HepG2 (cell line): ENCODE results near the gene AUNIP. TPM values are rescaled to one million over a fixed set of nuclear protein-coding genes. Genes with fewer than 3 reads are reported as not detected.

ENCODE experiments used
- BHLHE40 ChIP-seq: IDR thresholded peaks from 2 replicates; pipeline ENCODE4 v1.6.1; 2011; ENCODE audit warnings: low read length, improper control_type of control experiment
- CHD4 ChIP-seq: fragments of 200-600 bp; sonication (generic); IDR thresholded peaks from 2 replicates; pipeline ENCODE4 v1.7.0; 2017; ENCODE audit warnings: mild to moderate bottlenecking, low read length, borderline replicate concordance
- GABPA ChIP-seq, 2 experiments: IDR thresholded peaks; 2 replicates each; pipeline ENCODE4 v1.6.1; 2011 to 2016; ENCODE audit warnings: low read depth in 2 of 2, low read length in 1 of 2, missing biosample characterization in 1 of 2, missing genetic modification characterization in 1 of 2
- HDAC6 ChIP-seq: fragments of 200-600 bp; sonication (generic); IDR thresholded peaks from 2 replicates; pipeline ENCODE4 v1.7.0; 2017; ENCODE audit warnings: mild to moderate bottlenecking, antibody characterized with exemption, low read length, low read depth
- HIVEP1 ChIP-seq: sonication (generic); formaldehyde crosslinking; IDR thresholded peaks from 2 replicates; pipeline ENCODE4 v1.4.0; 2020; ENCODE audit warnings: mild to moderate bottlenecking, missing genetic modification reagents
- KLF12 ChIP-seq: sonication (generic); formaldehyde crosslinking; IDR thresholded peaks from 2 replicates; pipeline ENCODE4 v1.4.0; 2020; ENCODE audit warnings: missing genetic modification reagents, borderline replicate concordance
- KLF15 ChIP-seq: sonication (generic); formaldehyde crosslinking; IDR thresholded peaks from 2 replicates; pipeline ENCODE4 v1.8.1; 2023; ENCODE audit warnings: borderline replicate concordance, mild to moderate bottlenecking, inconsistent platforms, missing genetic modification reagents, mixed read lengths
- MXI1 ChIP-seq: IDR thresholded peaks from 3 replicates; pipeline ENCODE4 v1.6.1; 2012; ENCODE audit warnings: low read depth, low read length, inconsistent platforms, borderline replicate concordance
- REXO4 ChIP-seq: sonication (generic); formaldehyde crosslinking; IDR thresholded peaks from 2 replicates; pipeline ENCODE4 v1.8.0; 2022; ENCODE audit warnings: missing genetic modification reagents, mild to moderate bottlenecking, borderline replicate concordance
- SIN3B ChIP-seq: fragments of 150-350 bp; IDR thresholded peaks from 2 replicates; pipeline ENCODE4 v1.6.1; 2014; ENCODE audit warnings: low read length
- ZBTB7A ChIP-seq: sonication (generic); formaldehyde crosslinking; IDR thresholded peaks from 2 replicates; pipeline ENCODE4 v1.8.0; 2022; ENCODE audit warnings: mild to moderate bottlenecking, missing genetic modification reagents
- ZFX ChIP-seq: sonication (generic); formaldehyde crosslinking; IDR thresholded peaks from 2 replicates; pipeline ENCODE4 v1.4.0; 2020; ENCODE audit warnings: mild to moderate bottlenecking, low read depth, missing genetic modification reagents, moderate library complexity
- ZNF761 ChIP-seq: sonication (generic); formaldehyde crosslinking; conservative IDR thresholded peaks from 2 replicates; pipeline ENCODE4 v1.4.0; 2020; ENCODE audit warnings: mild to moderate bottlenecking, missing genetic modification reagents
- polyA plus RNA-seq, 8 experiments: library from polyadenylated mRNA; depleted of rRNA in 3 of 8; stranded (reverse) in 7 of 8; unstranded in 1 of 8; fragments of >200 nt; fragmentation: Illumina TruSeq in 4 of 8; extraction: Trizol in 4 of 8; gene quantifications; 2 replicates each; pipeline versions ENCODE4 v1.2.1 to v1.2.3, GENCODE V29; 2011 to 2016; ENCODE audit warnings: low read depth in 4 of 8, missing spikeins in 1 of 8, mixed read lengths in 1 of 8; ENCODE audit not compliant: insufficient read depth in 1 of 8
- total RNA-seq, 5 experiments: library from RNA; depleted of rRNA; stranded (reverse); fragments of >200 nt; fragmentation: Illumina TruSeq; extraction: Trizol; gene quantifications; 2 replicates each; pipeline ENCODE4 v1.2.3, GENCODE V29; 2016; ENCODE audit warnings: low read depth in 1 of 5
- TF ChIP-seq, protein P1 (sequence below): sonication (generic); formaldehyde crosslinking; IDR thresholded peaks from 2 replicates; pipeline ENCODE4 v1.5.1; 2020; ENCODE audit warnings: mild to moderate bottlenecking, missing genetic modification reagents, moderate library complexity
- TF ChIP-seq, protein P2 (sequence below): sonication (generic); formaldehyde crosslinking; conservative IDR thresholded peaks from 2 replicates; pipeline ENCODE4 v1.4.0; 2020; ENCODE audit warnings: missing genetic modification reagents
- TF ChIP-seq, protein P3 (sequence below): sonication (generic); formaldehyde crosslinking; IDR thresholded peaks from 2 replicates; pipeline ENCODE4 v1.9.0; 2021; ENCODE audit warnings: missing genetic modification reagents, borderline replicate concordance
- TF ChIP-seq, protein P4 (sequence below): sonication (generic); formaldehyde crosslinking; IDR thresholded peaks from 2 replicates; pipeline ENCODE4 v1.4.0; 2020; ENCODE audit warnings: missing genetic modification reagents
- TF ChIP-seq, protein P5 (sequence below): sonication (generic); formaldehyde crosslinking; IDR thresholded peaks from 2 replicates; pipeline ENCODE4 v1.4.0; 2020; ENCODE audit warnings: missing genetic modification reagents

Gene AUNIP
- total and polyA plus RNA-seq, 2 of the 13 experiments (the other 11 are each of a cell fraction or from before 2014, with no cell fraction given): 3.8 to 12.3 TPM

DNA sequence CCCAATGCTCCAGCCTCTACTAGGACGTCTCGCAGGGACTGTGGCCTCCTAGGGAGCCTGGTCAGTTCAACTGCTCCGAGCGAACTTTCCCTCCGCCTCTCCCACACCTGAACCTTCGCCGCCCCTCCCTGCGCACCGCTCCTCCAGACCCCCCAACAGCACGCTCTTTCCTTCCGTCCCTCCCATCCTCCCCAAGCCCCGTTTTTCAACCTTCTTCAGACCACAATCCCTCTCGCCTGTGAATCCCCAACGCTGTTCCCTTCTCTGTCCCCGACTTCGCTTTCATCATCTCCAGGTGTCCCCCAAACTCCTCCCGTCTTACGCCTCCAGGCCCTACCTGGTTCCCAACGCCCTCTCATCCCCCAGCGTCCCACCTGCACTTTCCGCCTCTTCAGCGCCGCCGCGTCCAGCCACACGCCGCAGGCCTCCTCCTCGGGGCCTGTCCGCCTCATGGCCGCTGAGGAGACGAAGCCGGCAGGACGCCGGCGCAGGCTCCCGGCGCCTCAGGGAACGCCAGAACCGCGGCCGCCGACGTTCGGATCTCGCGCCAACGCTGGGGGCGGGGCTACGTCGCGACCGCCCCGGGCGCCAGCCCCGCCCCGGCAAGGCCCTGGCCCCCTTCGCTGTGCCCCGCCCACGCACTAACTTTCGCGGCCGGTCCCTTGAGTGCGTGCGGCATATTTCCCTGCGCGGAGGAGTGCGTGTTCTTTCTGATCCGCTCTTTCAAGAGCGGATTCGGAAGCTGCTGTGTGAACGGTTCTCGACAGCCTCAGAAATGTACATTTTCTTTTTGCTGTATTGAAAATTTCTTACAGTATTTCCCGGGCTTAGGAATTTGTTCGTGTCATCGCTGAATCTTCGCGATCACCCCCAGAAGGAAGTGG lies at the start of gene AUNIP (continued):
- TF ChIP-seq ZFX (CRISPR knock-in tag) (peak; percentile 95), HDAC6 (no peak), KLF15 (CRISPR knock-in tag) (0 out of 2 replicates have a peak, but pooled peaks have one; percentile 62), ZBTB7A (CRISPR knock-in tag) (no peak), SIN3B (peak; percentile 95), KLF12 (CRISPR knock-in tag) (peak; percentile 56; the same call in 1 of the 2 replicates), BHLHE40 (peak; percentile 22; the same call in 1 of the 2 replicates), CHD4 (no peak), ZNF761 (no peak; the same call in 1 of the 2 replicates), HIVEP1 (CRISPR knock-in tag) (peak; percentile 68), MXI1 (peak; percentile 99), GABPA (IDR thresholded peaks at IDR 0.05; ENCODE audit: low read depth, low read length) (no peak), GABPA (CRISPR knock-in tag; IDR thresholded peaks at IDR 0.05; ENCODE audit: low read depth) (no peak), REXO4 (CRISPR knock-in tag) (no peak)
- TF ChIP-seq, protein P1, sequence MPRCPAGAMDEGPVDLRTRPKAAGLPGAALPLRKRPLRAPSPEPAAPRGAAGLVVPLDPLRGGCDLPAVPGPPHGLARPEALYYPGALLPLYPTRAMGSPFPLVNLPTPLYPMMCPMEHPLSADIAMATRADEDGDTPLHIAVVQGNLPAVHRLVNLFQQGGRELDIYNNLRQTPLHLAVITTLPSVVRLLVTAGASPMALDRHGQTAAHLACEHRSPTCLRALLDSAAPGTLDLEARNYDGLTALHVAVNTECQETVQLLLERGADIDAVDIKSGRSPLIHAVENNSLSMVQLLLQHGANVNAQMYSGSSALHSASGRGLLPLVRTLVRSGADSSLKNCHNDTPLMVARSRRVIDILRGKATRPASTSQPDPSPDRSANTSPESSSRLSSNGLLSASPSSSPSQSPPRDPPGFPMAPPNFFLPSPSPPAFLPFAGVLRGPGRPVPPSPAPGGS: peak; percentile 87; the same call in 1 of the 2 replicates
- TF ChIP-seq, protein P2, sequence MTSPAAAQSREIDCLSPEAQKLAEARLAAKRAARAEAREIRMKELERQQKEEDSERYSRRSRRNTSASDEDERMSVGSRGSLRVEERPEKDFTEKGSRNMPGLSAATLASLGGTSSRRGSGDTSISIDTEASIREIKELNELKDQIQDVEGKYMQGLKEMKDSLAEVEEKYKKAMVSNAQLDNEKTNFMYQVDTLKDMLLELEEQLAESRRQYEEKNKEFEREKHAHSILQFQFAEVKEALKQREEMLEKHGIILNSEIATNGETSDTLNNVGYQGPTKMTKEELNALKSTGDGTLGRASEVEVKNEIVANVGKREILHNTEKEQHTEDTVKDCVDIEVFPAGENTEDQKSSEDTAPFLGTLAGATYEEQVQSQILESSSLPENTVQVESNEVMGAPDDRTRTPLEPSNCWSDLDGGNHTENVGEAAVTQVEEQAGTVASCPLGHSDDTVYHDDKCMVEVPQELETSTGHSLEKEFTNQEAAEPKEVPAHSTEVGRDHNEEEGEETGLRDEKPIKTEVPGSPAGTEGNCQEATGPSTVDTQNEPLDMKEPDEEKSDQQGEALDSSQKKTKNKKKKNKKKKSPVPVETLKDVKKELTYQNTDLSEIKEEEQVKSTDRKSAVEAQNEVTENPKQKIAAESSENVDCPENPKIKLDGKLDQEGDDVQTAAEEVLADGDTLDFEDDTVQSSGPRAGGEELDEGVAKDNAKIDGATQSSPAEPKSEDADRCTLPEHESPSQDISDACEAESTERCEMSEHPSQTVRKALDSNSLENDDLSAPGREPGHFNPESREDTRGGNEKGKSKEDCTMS: no peak
- TF ChIP-seq, protein P3, sequence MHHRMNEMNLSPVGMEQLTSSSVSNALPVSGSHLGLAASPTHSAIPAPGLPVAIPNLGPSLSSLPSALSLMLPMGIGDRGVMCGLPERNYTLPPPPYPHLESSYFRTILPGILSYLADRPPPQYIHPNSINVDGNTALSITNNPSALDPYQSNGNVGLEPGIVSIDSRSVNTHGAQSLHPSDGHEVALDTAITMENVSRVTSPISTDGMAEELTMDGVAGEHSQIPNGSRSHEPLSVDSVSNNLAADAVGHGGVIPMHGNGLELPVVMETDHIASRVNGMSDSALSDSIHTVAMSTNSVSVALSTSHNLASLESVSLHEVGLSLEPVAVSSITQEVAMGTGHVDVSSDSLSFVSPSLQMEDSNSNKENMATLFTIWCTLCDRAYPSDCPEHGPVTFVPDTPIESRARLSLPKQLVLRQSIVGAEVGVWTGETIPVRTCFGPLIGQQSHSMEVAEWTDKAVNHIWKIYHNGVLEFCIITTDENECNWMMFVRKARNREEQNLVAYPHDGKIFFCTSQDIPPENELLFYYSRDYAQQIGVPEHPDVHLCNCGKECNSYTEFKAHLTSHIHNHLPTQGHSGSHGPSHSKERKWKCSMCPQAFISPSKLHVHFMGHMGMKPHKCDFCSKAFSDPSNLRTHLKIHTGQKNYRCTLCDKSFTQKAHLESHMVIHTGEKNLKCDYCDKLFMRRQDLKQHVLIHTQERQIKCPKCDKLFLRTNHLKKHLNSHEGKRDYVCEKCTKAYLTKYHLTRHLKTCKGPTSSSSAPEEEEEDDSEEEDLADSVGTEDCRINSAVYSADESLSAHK (CRISPR knock-in tag): 0 out of 2 replicates have a peak, but pooled peaks have one; percentile 32
- TF ChIP-seq, protein P4, sequence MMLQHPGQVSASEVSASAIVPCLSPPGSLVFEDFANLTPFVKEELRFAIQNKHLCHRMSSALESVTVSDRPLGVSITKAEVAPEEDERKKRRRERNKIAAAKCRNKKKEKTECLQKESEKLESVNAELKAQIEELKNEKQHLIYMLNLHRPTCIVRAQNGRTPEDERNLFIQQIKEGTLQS (CRISPR knock-in tag): no peak
- TF ChIP-seq, protein P5, sequence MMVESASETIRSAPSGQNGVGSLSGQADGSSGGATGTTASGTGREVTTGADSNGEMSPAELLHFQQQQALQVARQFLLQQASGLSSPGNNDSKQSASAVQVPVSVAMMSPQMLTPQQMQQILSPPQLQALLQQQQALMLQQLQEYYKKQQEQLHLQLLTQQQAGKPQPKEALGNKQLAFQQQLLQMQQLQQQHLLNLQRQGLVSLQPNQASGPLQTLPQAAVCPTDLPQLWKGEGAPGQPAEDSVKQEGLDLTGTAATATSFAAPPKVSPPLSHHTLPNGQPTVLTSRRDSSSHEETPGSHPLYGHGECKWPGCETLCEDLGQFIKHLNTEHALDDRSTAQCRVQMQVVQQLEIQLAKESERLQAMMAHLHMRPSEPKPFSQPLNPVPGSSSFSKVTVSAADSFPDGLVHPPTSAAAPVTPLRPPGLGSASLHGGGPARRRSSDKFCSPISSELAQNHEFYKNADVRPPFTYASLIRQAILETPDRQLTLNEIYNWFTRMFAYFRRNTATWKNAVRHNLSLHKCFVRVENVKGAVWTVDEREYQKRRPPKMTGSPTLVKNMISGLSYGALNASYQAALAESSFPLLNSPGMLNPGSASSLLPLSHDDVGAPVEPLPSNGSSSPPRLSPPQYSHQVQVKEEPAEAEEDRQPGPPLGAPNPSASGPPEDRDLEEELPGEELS (CRISPR knock-in tag): peak; percentile 48; the same call in 1 of the 2 replicates
